NK-92 (cell line): ENCODE measurements around the gene NBPF11.
"Not testable (repeated sequence)": the region's sequence is repeated elsewhere in the genome, so short reads cannot be mapped to it uniquely, and the experiment has no call there.

ENCODE experiments used
- DNase-seq: peaks from one replicate; lab custom pipeline; 2025; ENCODE audit not compliant: unreplicated experiment; lab: John Stamatoyannopoulos, UW

The NBPF11 gene

DNA sequence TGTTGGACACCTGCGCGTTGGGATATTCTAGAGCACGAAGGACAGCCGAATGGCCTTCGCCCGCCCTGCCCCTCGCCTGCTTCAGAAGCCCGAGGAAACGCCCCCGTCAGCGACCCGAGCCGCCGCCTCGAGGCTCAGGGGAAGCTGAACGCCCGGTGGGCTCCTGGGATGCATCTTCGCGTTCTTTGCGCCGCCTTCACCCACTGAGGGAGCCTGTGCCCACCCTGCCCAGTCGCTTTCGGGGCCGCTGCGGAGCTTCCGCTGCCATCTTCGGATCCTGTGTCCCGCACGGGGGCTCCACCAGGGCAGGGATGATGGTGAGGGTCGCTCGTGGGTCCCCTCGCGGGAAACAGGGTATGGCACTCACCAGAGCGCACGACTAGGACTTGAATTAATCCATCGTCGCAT, 91.8 kb downstream of the NBPF11 start:
- not testable (repeated sequence) for DNase-seq

DNA sequence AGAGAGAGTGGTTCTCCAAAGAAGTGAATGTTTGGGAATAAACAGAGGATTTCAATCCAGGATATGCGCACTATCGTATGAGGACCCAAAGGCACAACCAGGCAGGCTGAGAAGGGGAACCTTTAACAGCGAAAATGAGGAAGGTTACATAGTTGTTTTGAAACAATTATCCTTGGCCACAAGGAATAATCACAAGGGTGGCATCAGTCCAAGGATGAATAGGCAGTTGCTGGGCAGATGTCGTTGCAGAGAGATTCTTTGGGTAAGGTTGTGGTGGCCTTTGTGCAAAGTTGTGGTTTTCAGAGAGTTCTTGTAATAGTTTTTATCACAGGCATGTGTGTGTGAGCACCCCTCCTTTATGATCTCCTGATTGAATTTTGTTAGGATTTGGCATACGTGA, 94.7 kb downstream of the NBPF11 start:
- not testable (repeated sequence) for DNase-seq
